GM04503 (cell line): ENCODE data around the gene DNAI2.

Experiments
- DNase-seq: peaks from one replicate; pipeline ENCODE4 v3.0.0-alpha.2; 2012; ENCODE audit warnings: low read depth

DNAI2 gene

DNA sequence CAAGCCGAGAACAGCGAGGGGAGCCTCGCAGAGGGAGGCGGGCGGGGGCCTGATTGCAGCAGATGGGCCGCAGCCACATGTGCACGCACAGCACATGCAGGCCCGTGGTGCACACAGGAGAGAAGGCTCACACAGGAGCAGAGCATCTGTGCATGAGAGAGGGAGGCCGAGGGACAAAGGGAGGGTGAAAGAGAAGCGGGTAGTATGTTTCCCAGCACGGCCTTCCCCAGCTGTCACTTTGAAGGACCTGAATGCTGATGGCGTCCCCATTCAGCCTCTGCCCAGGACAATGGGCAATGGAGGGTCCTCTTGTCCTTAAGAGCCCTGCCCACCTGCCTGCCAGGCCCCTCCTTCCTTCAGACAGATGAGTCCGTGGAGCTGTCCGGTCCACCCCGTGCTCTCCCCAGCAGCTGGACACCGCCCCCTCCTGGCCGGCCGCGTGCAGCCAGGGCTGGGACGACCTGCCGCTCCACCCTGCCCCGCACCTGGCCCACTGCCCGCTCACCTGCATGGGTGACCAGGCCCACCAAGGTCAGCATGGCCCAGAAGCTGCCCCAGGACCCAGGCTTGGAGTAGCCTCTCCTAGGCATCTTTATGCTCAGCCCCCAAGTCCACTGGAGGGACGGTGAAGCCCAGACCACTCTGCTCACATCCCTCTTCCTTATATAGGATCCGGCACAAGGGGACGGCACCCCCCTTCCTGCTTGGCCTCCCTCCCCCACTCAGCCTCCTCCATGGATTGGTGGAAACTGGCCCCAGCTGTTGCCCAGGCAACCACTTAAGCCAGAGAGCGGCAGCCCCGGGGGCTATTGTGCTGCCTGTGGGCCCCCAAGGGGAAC lies 87.4 kb downstream of the DNAI2 start, which contains the start of gene BTBD17:
BTBD17 (minus strand) TSS at position 639 of the 839 bp plus-strand sequence; CDS start at position 590, 49 bp downstream.
- DNase-seq: no peak

DNA sequence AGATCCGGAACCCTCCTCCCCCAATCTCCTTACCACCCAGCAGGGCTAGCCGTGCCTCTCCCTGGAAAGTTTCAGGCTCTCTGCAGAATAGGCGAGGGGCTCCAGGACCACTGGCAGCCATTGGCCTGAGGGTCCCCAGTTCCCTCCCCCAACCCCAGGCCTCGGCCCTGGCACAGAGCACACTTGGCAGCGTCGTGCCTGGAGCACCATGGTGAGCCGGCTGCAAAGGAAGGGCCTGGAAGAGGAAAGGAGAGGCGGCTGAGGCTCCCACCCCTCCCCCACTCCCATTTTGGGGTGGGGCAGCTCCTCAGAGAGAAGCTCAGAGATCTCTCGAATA lies 88.0 kb downstream of the DNAI2 start:
- no peak for DNase-seq

DNA sequence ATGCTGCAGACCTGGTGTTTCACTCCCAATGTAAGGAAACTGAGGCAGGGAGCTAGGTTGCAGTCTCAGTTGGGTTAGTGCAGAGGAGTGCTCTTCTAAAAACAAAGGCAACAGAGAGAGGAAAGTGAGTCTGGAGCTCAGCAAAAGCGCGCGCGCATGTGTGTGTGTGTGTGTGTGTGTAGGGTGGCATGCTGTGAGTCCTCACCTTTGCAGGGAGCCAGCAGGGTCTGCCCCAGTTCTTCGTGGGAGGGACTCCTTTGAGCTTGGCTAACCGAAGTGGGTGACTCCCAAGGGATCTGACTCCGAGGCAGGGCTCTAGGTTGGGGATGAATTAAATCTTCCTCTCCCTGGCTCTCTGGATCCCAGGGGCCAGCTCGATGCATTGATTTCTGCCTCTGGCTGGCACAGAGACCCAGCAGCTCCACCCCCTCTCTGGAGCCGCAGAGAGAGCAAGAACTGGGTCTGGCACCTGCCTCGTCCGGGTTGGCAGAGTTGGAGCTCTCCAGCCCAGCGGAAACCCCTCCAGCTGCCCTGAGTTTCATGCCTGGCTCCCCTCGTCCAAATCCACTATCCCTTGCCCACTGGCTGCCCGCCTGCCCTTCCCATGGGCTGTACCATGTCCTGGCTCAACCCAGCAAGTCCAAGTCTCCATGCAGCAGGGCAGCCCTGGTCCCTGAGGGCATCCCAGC lies 88.9 kb downstream of the DNAI2 start:
- DNase-seq: no peak
